PC-9 (cell line): ENCODE results near the gene SLC41A3.

Experiments used
- CTCF ChIP-seq: fragments of 200-600 bp; sonication (generic); conservative IDR thresholded peaks from 2 replicates; pipeline ENCODE4 v1.6.1; 2017; ENCODE audit warnings: mixed run types, antibody characterized with exemption, mild to moderate bottlenecking, moderate library complexity
- EZH2 ChIP-seq: fragments of 200-600 bp; sonication (generic); IDR thresholded peaks from 2 replicates; pipeline ENCODE4 v1.8.0; 2017; ENCODE audit warnings: antibody characterized with exemption, low read depth

GRCh38 chr3:126026761-126027160, 57.2 kb downstream of the SLC41A3 start:
- TF ChIP-seq CTCF (no peak), EZH2 (no peak)
